Subcutaneous adipose tissue (tissue), 4 donors: ENCODE results near the gene ELL2. TPM values are rescaled to one million over a fixed set of nuclear protein-coding genes. Genes with fewer than 3 reads are reported as not detected.

Source experiments
- total RNA-seq, 4 donors: library from RNA; depleted of rRNA; stranded (reverse); fragments of >200 nt; gene quantifications; one replicate each; pipeline ENCODE4 v1.1.0, GENCODE V29; 2016
- TF ChIP-seq, protein P1 (sequence below): fragments of 450-650 bp; IDR thresholded peaks from one replicate; pipeline ENCODE4 v1.5.1; 2016; ENCODE audit warnings: low read depth, mild to moderate bottlenecking, control low read depth, antibody characterized with exemption, moderate library complexity

The ELL2 gene
- total RNA-seq, 4 donors from 2014 or later: 94.4 to 308 (median 208) TPM

- TF ChIP-seq, protein P1, sequence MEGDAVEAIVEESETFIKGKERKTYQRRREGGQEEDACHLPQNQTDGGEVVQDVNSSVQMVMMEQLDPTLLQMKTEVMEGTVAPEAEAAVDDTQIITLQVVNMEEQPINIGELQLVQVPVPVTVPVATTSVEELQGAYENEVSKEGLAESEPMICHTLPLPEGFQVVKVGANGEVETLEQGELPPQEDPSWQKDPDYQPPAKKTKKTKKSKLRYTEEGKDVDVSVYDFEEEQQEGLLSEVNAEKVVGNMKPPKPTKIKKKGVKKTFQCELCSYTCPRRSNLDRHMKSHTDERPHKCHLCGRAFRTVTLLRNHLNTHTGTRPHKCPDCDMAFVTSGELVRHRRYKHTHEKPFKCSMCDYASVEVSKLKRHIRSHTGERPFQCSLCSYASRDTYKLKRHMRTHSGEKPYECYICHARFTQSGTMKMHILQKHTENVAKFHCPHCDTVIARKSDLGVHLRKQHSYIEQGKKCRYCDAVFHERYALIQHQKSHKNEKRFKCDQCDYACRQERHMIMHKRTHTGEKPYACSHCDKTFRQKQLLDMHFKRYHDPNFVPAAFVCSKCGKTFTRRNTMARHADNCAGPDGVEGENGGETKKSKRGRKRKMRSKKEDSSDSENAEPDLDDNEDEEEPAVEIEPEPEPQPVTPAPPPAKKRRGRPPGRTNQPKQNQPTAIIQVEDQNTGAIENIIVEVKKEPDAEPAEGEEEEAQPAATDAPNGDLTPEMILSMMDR: no peak
Observed at GRCh38 chr5:95866435-95867040, 95.1 kb downstream of the ELL2 start.

DNA sequence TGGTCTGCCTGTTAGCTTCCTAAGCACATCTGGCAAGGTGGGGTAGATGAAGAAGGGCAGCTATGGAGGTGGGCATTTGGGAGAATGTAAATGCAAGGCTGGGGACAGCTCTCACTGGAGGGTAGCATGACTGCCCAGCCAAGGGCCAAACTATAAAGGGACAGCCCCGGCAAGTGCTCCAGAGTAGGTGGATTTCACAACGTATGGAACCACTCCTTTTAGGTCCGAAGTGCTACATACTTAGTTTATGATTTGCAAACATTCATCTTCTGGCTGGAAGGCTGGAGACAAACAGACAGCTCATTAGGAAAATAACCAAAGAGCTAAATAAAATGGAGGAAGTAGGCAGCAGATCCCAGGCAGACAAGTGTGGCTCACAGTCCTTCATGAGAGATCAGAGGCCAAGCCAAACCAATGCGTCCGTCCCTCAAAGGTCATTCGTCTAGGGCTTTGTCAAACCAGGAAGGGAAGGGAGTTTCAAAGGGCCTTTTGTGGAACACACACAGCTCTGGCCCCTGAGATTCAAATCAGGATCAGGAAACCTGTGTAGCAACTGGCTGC is 96.6 kb downstream of the ELL2 start:
- TF ChIP-seq, protein P1: no peak

- TF ChIP-seq, protein P1: no peak
Observed at GRCh38 chr5:95864456-95864855, 97.2 kb downstream of the ELL2 start.

DNA sequence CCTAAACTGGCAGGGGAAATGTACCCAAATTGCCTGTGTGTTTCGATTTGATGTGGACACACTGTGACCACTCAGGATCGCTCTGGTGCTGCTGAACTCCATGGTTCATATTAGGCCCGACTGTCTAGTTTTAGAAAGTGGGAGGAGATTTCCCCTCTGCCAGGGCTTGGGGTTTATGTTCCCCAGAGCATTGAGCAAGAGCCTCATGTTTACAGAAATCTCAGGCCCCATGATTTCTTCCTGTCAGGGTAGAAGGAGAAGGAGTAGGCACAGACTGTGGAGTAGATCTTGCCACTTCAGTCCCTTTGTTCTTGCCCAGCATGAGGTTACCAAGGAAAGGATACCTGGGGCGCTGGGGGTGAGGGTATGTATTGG is 98.3 kb downstream of the ELL2 start:
- TF ChIP-seq, protein P1: no peak

GRCh38 chr5:95862671-95863382 is 98.8 kb downstream of the ELL2 start:
- TF ChIP-seq, protein P1: no peak

DNA sequence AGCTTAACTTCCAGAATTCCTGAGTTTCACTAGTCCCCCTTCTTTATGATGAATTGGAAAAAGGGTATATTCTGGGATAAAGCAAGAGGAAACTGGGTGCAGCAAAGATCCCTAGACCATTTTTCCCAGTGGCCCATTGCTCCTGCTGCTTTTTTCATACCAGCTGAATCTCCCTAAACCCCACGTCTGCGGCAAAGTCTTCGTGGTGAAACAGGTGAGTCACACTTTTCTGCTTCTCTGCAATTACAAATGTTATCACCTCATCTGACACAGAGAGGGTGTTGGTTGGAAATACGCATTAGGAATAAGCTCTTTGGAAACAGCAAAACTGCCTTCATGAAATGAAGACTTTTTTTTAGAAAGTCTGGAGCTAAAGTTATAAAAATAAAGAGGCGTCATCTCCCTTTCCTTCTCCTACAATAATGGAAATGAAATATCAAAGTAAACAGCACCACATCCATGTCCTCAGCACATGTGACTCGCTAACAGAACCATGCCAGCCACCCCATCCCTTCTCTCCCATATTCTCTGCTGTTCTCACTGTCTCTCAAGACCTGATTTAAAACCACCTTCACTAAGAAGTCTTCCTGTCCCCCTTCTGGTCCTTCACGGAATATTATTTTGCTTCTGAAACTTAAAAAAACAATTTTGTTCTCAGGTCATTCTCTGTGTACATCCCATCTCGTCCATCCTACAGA is 99.6 kb downstream of the ELL2 start:
- TF ChIP-seq, protein P1: no peak

GRCh38 chr5:95861221-95861863 is 100.3 kb downstream of the ELL2 start:
- TF ChIP-seq, protein P1: no peak
